Activated CD4-positive, alpha-beta T cell treated with anti-CD3 and anti-CD28 coated beads for 4 hours (primary cell): ENCODE data around the gene DST.
"Not testable (repeated sequence)": the region's sequence is repeated elsewhere in the genome, so short reads cannot be mapped to it uniquely, and the experiment has no call there.

ENCODE experiments used
- DNase-seq, 2 donors: peaks; one replicate each; pipeline ENCODE4 v3.0.0-alpha.2; 2020

The DST gene

GRCh38 chr6:56661338-56661737, 18.6 kb upstream of the DST start:
- not testable (repeated sequence) for DNase-seq

- no peak for DNase-seq
Measured at GRCh38 chr6:56660381-56660730, 17.7 kb upstream of the DST start.

- no peak for DNase-seq
Measured at GRCh38 chr6:56659721-56660380, 17.2 kb upstream of the DST start.

DNA sequence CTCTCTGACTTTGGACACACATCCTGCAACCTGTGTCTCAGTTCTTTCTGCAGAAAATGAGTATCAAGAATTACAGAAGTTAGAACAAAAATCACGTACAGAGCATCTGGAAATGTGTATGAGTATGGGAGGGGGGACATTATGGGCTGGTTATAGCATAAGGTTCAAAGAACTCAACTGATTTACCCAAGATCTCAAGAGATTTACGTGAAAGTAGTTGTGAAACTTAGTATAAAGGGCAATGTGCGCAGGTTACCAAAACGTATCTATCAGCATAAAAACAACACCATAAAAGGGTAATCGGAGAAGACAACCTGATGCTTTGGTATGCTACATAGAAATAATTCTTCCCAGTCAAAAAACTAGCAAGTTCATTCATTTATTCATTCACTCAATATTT, 15.6 kb upstream of the DST start:
- DNase-seq, result no peak

GRCh38 chr6:56657354-56657753, 14.7 kb upstream of the DST start:
- DNase-seq, result no peak

- no peak for DNase-seq
Measured at GRCh38 chr6:56656466-56656865, 13.8 kb upstream of the DST start.

- DNase-seq, result no peak
Measured at GRCh38 chr6:56655996-56656395, 13.3 kb upstream of the DST start.

GRCh38 chr6:56655249-56655648, 12.6 kb upstream of the DST start:
- no peak for DNase-seq

DNA sequence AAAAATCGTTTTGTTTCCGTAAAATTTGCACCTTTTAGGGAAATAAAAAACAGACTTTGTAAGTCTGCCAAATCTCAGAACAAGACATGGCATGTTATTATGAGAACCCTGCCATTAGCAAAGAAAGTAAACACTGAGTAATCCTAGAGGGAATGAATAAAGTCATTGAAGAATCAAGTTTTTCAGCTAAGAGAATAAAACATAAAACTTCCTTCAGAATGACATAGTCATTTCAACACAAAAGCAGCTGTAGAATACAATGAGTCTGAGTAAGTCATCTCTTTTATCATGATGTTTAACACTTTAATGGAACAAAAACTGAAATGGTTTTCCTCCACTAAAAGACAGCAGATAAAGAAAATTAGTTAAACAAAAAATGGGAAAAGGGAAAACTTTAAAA, 10.3 kb upstream of the DST start:
- DNase-seq, result no peak

GRCh38 chr6:56652231-56652630, 9.5 kb upstream of the DST start:
- no peak for DNase-seq

DNA sequence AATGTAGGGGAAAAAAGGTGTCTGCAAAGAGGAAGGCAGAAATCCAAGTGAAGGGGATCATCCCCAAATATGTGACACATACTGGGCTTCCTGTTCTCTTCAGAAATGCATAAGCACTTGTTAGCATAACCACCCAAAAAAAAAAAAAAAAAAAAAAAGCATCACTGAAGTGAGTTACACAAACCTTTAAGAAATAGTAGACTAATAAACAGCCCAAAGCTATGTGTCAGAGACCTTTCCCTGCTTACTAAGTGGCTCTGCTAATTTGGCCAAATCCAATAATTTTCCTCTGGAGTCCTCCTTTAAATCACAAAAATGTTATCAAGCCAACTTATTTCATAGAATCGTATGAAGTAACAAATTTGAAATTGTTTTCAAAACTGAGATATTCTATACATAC, 7.5 kb upstream of the DST start:
- DNase-seq, result no peak

GRCh38 chr6:56649782-56650181, 7.1 kb upstream of the DST start:
- no peak for DNase-seq

DNA sequence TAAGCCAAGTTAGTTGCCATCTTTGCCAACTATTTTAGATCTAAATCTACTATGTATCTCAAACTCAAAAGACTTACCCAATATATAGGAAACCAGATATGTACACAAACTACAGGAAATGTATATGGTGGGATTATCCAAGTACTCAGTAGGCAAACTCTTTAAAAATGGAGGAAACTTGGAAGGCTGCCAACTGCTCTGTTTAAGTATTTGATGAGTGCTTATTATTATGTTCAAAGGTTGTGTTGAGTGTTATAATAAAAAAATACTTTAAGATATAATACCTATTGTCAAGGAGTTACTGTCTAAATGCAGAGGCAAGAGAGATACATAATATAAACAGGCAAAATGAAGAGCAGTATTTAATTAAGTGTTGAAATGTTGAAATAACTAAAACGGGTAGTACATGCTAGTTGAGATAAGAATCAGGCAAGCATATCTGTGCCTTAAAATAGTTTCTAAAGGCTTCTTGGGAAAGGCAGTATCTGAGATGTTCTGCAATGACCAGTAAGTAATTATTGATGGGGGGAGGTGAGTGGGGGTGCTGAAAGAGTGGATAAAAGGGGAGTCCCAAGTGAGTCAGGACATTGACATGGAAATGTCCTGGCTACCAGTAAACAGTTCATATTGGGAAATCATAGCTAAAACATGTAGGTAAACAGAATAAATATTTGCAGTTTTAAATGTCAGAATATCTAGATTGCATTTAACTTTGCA, 6.5 kb upstream of the DST start:
- no peak for DNase-seq

DNA sequence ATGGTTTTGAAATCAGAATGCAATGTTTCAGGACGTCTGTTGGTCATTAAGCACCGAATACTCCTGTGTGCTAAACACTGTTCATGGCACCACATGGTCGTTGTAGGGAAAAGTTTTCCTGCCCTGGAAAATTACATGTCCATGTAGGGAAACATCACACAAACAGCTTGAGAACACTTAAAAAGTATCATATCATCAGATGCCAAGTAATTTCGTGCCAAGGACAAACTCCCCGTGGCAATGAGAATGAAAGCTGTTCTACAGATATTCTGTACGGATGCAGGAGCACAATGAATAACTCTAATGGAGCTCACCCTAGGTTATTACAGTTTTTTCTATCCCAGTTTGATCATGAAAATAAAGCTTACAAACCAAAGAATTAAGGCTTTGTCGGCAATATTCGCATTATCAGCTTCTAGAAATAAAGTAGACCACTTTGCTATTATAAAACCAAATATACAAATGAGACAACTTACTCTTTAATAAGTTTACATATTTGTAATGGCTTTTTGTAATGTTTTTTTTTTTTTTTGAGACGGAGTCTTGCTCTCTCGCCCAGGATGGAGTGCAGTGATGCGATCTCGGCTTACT, 4.6 kb upstream of the DST start:
- no peak for DNase-seq

GRCh38 chr6:56644366-56644765, 1.7 kb upstream of the DST start:
- DNase-seq, result no peak

DNA sequence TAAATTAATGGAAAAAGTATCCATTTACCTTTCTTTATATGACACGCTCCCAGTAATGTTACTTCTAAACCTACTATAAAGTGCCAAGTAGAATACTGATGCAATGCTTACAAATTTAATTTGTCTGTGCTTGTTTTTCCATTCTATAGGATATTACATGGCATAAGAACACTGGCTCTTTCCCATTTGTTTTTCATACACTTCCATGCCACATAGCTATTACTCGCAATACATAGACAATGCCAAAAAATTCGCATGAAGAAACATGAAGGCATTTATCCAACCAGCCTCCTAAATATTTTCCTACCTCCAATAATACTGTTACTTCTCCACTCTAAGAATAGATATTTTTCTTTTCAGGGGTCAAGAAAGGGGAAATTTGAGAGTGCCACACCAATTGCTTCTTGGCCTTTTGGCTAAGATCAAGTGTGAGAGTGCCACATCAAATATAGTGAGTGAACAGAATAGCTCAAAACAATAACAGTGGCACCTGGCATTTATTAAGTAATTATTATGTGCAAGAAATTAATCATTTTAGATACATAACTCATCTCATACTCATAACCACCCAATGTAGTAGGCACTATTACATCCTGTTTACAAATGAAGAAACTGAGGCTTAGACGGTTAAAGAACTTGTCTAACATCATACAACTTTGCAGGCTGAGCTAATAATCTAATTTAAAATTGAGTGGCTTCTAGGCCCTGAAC, 845 bp upstream of the DST start:
- no peak for DNase-seq

GRCh38 chr6:56640374-56640773, 2.3 kb downstream of the DST start:
- no peak for DNase-seq

DNA sequence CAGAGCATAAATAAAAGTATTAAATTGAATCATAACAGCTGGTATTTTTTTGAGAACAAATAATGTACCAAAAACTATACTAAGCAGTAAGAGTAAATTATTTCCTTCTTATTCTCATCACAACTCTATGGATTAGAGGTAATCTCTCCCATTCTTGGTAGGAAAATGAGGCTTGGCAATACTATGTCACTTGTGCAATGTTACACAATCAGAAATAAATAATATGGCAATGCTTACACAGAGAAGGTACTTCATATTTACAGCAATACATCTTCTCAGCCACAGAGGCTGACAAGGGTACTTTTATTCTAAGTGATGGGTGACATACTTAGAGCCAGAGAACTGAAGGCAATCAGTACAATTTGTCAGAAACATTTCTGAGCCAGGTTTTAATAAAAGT, 3.9 kb downstream of the DST start:
- no peak for DNase-seq

GRCh38 chr6:56637640-56638039, 5.0 kb downstream of the DST start:
- DNase-seq, result no peak

DNA sequence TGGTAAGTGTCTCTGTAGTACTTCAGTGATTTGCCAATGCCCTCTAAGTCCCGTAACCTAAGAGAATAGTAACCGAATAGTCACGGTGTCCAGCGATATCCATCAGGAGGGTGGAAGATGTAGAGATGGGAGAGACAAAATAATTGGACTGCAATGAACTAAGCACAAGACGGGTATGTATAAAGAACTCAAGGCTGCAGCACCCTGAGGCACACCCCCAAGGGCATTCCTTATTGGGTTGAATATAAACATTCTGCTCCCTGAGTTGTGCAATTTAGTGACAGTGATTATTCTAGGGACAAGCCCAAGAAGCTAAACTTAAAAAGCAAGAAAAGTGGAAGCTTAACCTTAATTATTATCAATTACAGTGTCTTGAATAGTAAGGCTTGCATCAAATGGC, 14.6 kb downstream of the DST start:
- DNase-seq, result no peak

- no peak for DNase-seq
Measured at GRCh38 chr6:56625356-56625755, 17.3 kb downstream of the DST start.

DNA sequence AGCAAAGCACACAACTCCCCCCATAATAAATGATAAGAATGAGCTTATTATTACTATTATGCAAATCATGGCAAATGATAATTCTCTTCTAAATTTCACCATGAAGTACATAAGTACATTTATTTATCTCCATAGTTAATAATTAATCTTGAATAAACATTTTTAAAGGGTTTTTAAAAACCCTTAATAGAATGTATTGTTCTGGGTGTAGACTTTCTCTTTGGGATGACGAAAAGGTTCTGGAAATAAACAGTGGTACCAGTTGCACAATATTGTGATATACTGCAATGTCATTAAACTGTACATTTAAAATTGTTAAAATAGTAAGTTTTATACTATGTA, 18.0 kb downstream of the DST start:
- DNase-seq, result no peak

DNA sequence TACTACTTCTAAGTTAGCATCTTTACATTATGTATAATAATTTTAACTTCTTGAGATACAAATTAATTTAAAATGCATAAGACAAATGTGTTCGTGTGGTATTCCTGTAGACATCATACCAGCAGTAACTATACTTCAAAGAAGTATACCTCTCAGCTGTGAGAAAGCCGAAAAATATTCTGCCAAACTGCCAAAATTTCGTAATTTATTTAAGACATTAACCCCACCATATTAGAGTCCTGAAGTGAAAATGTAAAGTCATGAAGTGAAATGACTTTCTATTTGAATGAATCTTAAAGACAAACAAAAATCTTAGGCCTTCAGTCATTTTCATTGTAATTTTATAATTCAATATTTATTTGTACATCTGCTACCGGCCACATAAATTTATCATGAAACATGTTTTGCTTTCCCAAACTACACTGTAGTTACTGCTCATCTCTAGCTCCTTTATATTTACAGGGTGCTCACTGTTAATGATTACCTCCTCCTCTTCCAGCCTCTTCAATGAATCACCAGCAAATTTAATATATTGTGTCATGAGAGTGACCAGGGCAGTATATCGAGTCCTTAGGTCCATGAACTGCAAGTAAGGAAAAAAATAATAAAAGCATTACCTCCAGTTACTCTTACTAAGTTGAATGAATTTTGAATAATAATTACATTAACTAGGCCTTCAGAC, 18.5 kb downstream of the DST start:
- no peak for DNase-seq
